Measurements from ENCODE around the gene MEPCE. TPM values are rescaled to one million over a fixed set of nuclear protein-coding genes. Genes with fewer than 3 reads are reported as not detected.

The MEPCE gene
- total RNA-seq, 1 experiment from 2014 or later: 85.9 TPM

GRCh38 chr7:100401811-100402210 is 27.8 kb upstream of the MEPCE start:
- DNase-seq (ENCODE audit: low spot score): no peak
- ChIA-PET POLR2A (ENCODE audit: low non-redundant PET) (no interaction called here), CTCF (no interaction called here)
- Histone ChIP-seq H3K27ac (ENCODE audit: low read depth, low read length, poor library complexity, severe bottlenecking) (no peak overlapping the region), H3K36me3 (ENCODE audit: insufficient read depth, low read length, poor library complexity, severe bottlenecking) (no peaks in the 10 kb centered on the region), H3K4me1 (ENCODE audit: insufficient read depth, low read length, poor library complexity, severe bottlenecking) (no peaks in the 10 kb centered on the region), H3K4me3 (ENCODE audit: low read depth, low read length, poor library complexity, severe bottlenecking) (no peak overlapping the region), H3K9me3 (ENCODE audit: low read depth, low read length, poor library complexity, severe bottlenecking) (no peaks in the 10 kb centered on the region), H3K27me3 (replicated peaks; ENCODE audit: insufficient read depth, low read depth, low read length, poor library complexity) (no peaks in the 10 kb centered on the region)
- intact Hi-C loops (cut with micrococcal nuclease; ENCODE audit: unreplicated experiment): no loop called here
- no TSS peak for BruUV-seq (replicated peaks)
- no peak for TF ChIP-seq CTCF (conservative IDR thresholded peaks at IDR 0.05; ENCODE audit: low read depth, low read length)
- no peak for TF ChIP-seq EZH2 (IDR thresholded peaks at IDR 0.05; ENCODE audit: borderline replicate concordance, low read depth, low read length, poor library complexity, severe bottlenecking)

- BruUV-seq (replicated peaks): no TSS peak
- ChIA-PET CTCF (no interaction called here), POLR2A (ENCODE audit: low non-redundant PET) (interaction anchor here (1.0 kb wide), 1 partner anchor 34 kb away, joined by 4 read pairs; the partner anchor contains the start of gene PPP1R35)
- H3K27ac ChIP-seq (ENCODE audit: low read depth, low read length, poor library complexity, severe bottlenecking): no peak overlapping the region
- no peak for TF ChIP-seq EZH2 (IDR thresholded peaks at IDR 0.05; ENCODE audit: borderline replicate concordance, low read depth, low read length, poor library complexity, severe bottlenecking)
- no peak for TF ChIP-seq CTCF (conservative IDR thresholded peaks at IDR 0.05; ENCODE audit: low read depth, low read length)
- H3K4me1 ChIP-seq (ENCODE audit: insufficient read depth, low read length, poor library complexity, severe bottlenecking): no peaks in the 10 kb centered on the region
- no peaks in the 10 kb centered on the region for H3K36me3 ChIP-seq (ENCODE audit: insufficient read depth, low read length, poor library complexity, severe bottlenecking)
- no peak for DNase-seq (ENCODE audit: low spot score)
- no peaks in the 10 kb centered on the region for H3K9me3 ChIP-seq (ENCODE audit: low read depth, low read length, poor library complexity, severe bottlenecking)
- intact Hi-C loops (cut with micrococcal nuclease; ENCODE audit: unreplicated experiment): no loop called here
- no peak overlapping the region for H3K4me3 ChIP-seq (ENCODE audit: low read depth, low read length, poor library complexity, severe bottlenecking)
- H3K27me3 ChIP-seq (replicated peaks; ENCODE audit: insufficient read depth, low read depth, low read length, poor library complexity): no peaks in the 10 kb centered on the region
Observed at GRCh38 chr7:100402241-100402640, 27.4 kb upstream of the MEPCE start.

GRCh38 chr7:100406767-100407166 is 22.9 kb upstream of the MEPCE start:
- Histone ChIP-seq H3K4me3 (ENCODE audit: low read depth, low read length, poor library complexity, severe bottlenecking) (no peak overlapping the region), H3K27me3 (replicated peaks; ENCODE audit: insufficient read depth, low read depth, low read length, poor library complexity) (peaks cover 9% of the 10 kb centered on the region), H3K9me3 (ENCODE audit: low read depth, low read length, poor library complexity, severe bottlenecking) (no peaks in the 10 kb centered on the region), H3K36me3 (ENCODE audit: insufficient read depth, low read length, poor library complexity, severe bottlenecking) (no peaks in the 10 kb centered on the region), H3K27ac (ENCODE audit: low read depth, low read length, poor library complexity, severe bottlenecking) (no peak overlapping the region), H3K4me1 (ENCODE audit: insufficient read depth, low read length, poor library complexity, severe bottlenecking) (no peaks in the 10 kb centered on the region)
- BruUV-seq (replicated peaks): no TSS peak
- no peak for TF ChIP-seq CTCF (conservative IDR thresholded peaks at IDR 0.05; ENCODE audit: low read depth, low read length)
- TF ChIP-seq EZH2 (IDR thresholded peaks at IDR 0.05; ENCODE audit: borderline replicate concordance, low read depth, low read length, poor library complexity, severe bottlenecking): no peak
- no peak for DNase-seq (ENCODE audit: low spot score)
- ChIA-PET POLR2A (ENCODE audit: low non-redundant PET) (no interaction called here), CTCF (no interaction called here)
- intact Hi-C loops (cut with micrococcal nuclease; ENCODE audit: unreplicated experiment): loop anchor here (5.0 kb wide), 1 partner anchor 274 kb away; no protein-coding TSS in a partner anchor
